HepG2 (cell line): Measurements from ENCODE around the gene FAM118B. TPM values are rescaled to one million over a fixed set of nuclear protein-coding genes. Genes with fewer than 3 reads are reported as not detected.
A peak's percentile ranks its signal among the peaks of the same experiment; 100 is the strongest.

ENCODE experiments used
- CTCF ChIP-seq: sonication (generic); formaldehyde crosslinking; IDR thresholded peaks from 2 replicates; pipeline ENCODE4 v1.5.0; 2020; ENCODE audit warnings: mild to moderate bottlenecking, missing genetic modification reagents, moderate library complexity
- DRAP1 ChIP-seq: IDR thresholded peaks from 2 replicates; pipeline ENCODE4 v1.6.1; 2016; ENCODE audit warnings: missing genetic modification reagents, missing compliant biosample characterization
- HINFP ChIP-seq: sonication (generic); formaldehyde crosslinking; IDR thresholded peaks from 2 replicates; pipeline ENCODE4 v1.4.0; 2020; ENCODE audit warnings: low read depth, mild to moderate bottlenecking, missing genetic modification reagents
- HMG20A ChIP-seq: IDR thresholded peaks from 2 replicates; pipeline ENCODE4 v1.6.1; 2016; ENCODE audit warnings: borderline replicate concordance
- HOXA3 ChIP-seq: sonication (generic); formaldehyde crosslinking; IDR thresholded peaks from 2 replicates; pipeline ENCODE4 v1.5.0; 2020; ENCODE audit warnings: missing genetic modification reagents
- MLX ChIP-seq: IDR thresholded peaks from 2 replicates; pipeline ENCODE4 v1.6.1; 2016
- MTERF4 ChIP-seq: sonication (generic); formaldehyde crosslinking; IDR thresholded peaks from 2 replicates; pipeline ENCODE4 v1.8.0; 2023; ENCODE audit warnings: mild to moderate bottlenecking, missing genetic modification reagents
- PCBP2 ChIP-seq: fragments of 200-400 bp; formaldehyde crosslinking; optimal IDR thresholded peaks from 2 replicates; pipeline ENCODE3; 2018; ENCODE audit warnings: low read length, low read depth; ENCODE audit not compliant: poor library complexity, severe bottlenecking
- PRDM4 ChIP-seq: sonication (generic); formaldehyde crosslinking; IDR thresholded peaks from 2 replicates; pipeline ENCODE4 v1.9.0; 2021; ENCODE audit warnings: missing genetic modification reagents, borderline replicate concordance
- SCMH1 ChIP-seq: sonication (generic); formaldehyde crosslinking; IDR thresholded peaks from 2 replicates; pipeline ENCODE4 v1.9.0; 2021; ENCODE audit warnings: missing genetic modification reagents, mild to moderate bottlenecking, borderline replicate concordance
- SNAI1 ChIP-seq: sonication (generic); formaldehyde crosslinking; IDR thresholded peaks from 2 replicates; pipeline ENCODE4 v1.5.0; 2020; ENCODE audit warnings: mild to moderate bottlenecking, missing genetic modification reagents, borderline replicate concordance
- TRIM24 ChIP-seq: sonication (generic); formaldehyde crosslinking; IDR thresholded peaks from 2 replicates; pipeline ENCODE4 v1.8.0; 2022; ENCODE audit warnings: mild to moderate bottlenecking, missing genetic modification reagents
- ZIK1 ChIP-seq: sonication (generic); formaldehyde crosslinking; IDR thresholded peaks from 2 replicates; pipeline ENCODE4 v1.5.0; 2020; ENCODE audit warnings: mild to moderate bottlenecking, low read depth, missing genetic modification reagents, borderline replicate concordance
- ZNF17 ChIP-seq: sonication (generic); formaldehyde crosslinking; IDR thresholded peaks from 2 replicates; pipeline ENCODE4 v1.5.0; 2020; ENCODE audit warnings: mild to moderate bottlenecking, missing genetic modification reagents
- ZNF18 ChIP-seq: sonication (generic); formaldehyde crosslinking; IDR thresholded peaks from 2 replicates; pipeline ENCODE4 v1.8.0; 2022; ENCODE audit warnings: mild to moderate bottlenecking, missing genetic modification reagents; ENCODE audit not compliant: insufficient replicate concordance
- ZNF224 ChIP-seq: sonication (generic); formaldehyde crosslinking; IDR thresholded peaks from 2 replicates; pipeline ENCODE4 v1.5.0; 2020; ENCODE audit warnings: mild to moderate bottlenecking, missing genetic modification reagents
- ZNF563 ChIP-seq: sonication (generic); formaldehyde crosslinking; IDR thresholded peaks from 2 replicates; pipeline ENCODE4 v1.8.0; 2022; ENCODE audit warnings: mild to moderate bottlenecking, moderate library complexity, missing genetic modification reagents
- ZNF576 ChIP-seq: sonication (generic); formaldehyde crosslinking; IDR thresholded peaks from 2 replicates; pipeline ENCODE4 v1.4.0; 2020; ENCODE audit warnings: mild to moderate bottlenecking, missing genetic modification reagents
- polyA plus RNA-seq, 8 experiments: library from polyadenylated mRNA; depleted of rRNA in 3 of 8; stranded (reverse) in 7 of 8; unstranded in 1 of 8; fragments of >200 nt; fragmentation: Illumina TruSeq in 4 of 8; extraction: Trizol in 4 of 8; gene quantifications; 2 replicates each; pipeline versions ENCODE4 v1.2.1 to v1.2.3, GENCODE V29; 2011 to 2016; ENCODE audit warnings: low read depth in 4 of 8, missing spikeins in 1 of 8, mixed read lengths in 1 of 8; ENCODE audit not compliant: insufficient read depth in 1 of 8
- total RNA-seq, 5 experiments: library from RNA; depleted of rRNA; stranded (reverse); fragments of >200 nt; fragmentation: Illumina TruSeq; extraction: Trizol; gene quantifications; 2 replicates each; pipeline ENCODE4 v1.2.3, GENCODE V29; 2016; ENCODE audit warnings: low read depth in 1 of 5

FAM118B gene
- total and polyA plus RNA-seq, 2 of the 13 experiments (the other 11 are each of a cell fraction or from before 2014, with no cell fraction given), result 10.2 to 25.7 TPM

GRCh38 chr11:126303623-126304456 lies 92.3 kb downstream of the FAM118B start, which contains the start of gene DCPS (continued):
- TF ChIP-seq CTCF, result peak; percentile 17; the same call in 1 of the 2 replicates
- no peak for TF ChIP-seq SCMH1 (CRISPR knock-in tag)
- peak; percentile 92 for TF ChIP-seq DRAP1 (CRISPR knock-in tag)
- TF ChIP-seq HINFP (CRISPR knock-in tag), result peak; percentile 88; the same call in 1 of the 2 replicates
- peak; percentile 59 for TF ChIP-seq MTERF4 (CRISPR knock-in tag)
- peak; percentile 87 for TF ChIP-seq ZIK1
- peak; percentile 97 for TF ChIP-seq ZNF563
- no peak for TF ChIP-seq ZNF18 (CRISPR knock-in tag)
- 0 out of 2 replicates have a peak, but pooled peaks have one; percentile 57 for TF ChIP-seq MLX
- TF ChIP-seq HOXA3, result peak; percentile 93
- TF ChIP-seq SNAI1, result no peak
- no peak for TF ChIP-seq ZNF17
- TF ChIP-seq PRDM4, result no peak
- 0 out of 2 replicates have a peak, but pooled peaks have one; percentile 26 for TF ChIP-seq HMG20A (CRISPR knock-in tag)
- TF ChIP-seq TRIM24 (CRISPR knock-in tag), result no peak
- no peak for TF ChIP-seq ZNF576 (CRISPR knock-in tag)
- no peak for TF ChIP-seq PCBP2
- TF ChIP-seq ZNF224 (CRISPR knock-in tag), result no peak
